ENCODE results near the gene ZMYND8.
"Not testable (repeated sequence)": the region's sequence is repeated elsewhere in the genome, so short reads cannot be mapped to it uniquely, and the experiment has no call there.

Gene ZMYND8

DNA sequence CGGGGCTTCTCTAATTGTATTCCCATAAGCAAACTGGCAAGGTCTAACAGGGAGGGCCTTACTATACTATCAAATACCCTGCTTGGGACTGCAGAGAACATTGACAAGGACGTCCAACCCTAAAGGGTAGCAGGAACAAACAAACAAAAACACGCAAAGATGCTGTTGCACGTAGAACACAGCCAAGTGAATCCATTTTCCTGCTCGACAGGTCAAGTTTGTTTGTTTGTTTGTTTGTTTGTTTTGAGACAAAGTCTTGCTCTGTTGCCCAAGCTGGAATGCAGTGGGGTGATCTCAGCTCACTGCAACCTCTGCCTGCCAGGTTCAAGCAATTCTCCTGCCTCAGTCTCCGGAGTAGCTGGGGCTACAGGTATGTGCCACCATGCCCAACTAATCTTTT is 91.3 kb downstream of the ZMYND8 start:
- DNase-seq (ENCODE audit: low read depth): no peak

DNA sequence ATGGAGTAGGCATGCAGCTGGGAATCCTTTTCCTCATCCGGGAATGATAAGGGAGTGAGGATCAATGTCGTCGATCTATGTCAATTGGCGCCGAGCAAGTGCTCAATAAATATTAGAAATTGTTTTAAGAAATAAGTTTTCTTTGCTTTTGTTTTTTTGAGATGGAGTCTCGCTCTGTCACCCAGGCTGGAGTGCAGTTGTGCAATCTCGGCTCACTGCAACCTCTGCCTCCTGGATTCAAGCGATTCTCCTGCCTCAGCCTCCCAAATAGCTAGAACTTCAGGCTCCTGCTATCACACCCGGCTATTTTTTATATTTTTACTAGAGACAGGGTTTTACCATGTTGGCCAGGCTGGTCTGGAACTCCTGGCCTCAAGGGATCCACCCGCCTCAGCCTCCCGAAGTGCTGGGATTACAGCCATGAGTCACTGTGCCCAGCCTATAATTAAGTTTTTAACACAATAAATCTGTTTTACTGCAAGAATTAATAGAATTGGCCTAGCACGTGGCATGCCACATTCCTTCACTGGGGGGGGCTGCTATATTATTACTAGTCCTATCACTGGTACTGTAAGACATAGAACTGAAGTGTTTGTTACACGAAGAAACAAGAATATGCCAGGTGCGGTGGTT is 92.2 kb downstream of the ZMYND8 start:
- not testable (repeated sequence) for DNase-seq (ENCODE audit: low read depth)

DNA sequence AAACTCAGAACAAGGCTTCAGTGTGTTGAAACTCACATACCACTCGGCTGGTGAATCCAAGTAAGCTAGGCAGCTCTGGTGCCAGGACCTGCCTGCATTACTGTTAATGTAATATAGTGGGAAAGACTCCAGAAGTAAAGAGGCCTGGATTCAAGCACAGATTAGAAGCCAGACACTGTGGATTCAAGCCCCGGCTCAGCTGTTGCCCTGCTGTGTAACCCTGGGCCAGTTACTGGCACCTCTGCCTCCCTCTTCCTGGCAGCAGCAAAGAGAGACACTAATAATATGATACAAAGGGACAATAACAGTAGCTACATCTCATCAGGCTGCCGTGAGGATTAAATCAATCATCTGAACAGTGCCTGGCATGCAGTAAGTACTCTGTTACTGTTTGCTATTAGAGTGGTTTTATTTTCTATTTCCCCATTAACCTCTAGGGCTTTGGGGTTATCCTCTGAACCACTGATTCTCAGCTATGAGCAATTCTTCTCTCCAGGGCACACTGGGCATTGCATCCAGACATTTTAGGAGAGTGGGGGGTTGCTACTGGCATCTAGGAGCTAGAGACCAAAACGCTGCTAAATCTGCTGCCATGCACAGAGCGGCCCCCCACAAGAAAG is 92.9 kb downstream of the ZMYND8 start:
- DNase-seq (ENCODE audit: low read depth): no peak

DNA sequence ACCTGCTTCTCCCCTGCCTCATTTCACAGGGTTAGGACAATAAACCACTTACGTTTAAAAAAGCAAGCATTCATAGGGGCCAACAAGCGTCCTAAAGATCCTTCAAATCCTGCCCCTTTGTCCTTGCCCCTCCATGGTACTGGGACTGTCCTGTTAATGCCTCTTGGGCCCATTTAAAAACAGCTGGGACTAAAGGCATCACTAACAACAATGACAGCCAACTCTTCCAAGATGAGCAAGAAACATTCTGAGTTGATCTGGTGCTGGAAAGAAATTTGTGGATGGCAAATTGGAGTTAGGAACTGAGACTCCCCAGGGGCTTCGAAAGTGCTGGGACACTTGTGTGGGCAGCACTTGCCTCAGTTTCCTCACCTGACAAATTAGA is 93.4 kb downstream of the ZMYND8 start:
- no peak for DNase-seq (ENCODE audit: low read depth)

DNA sequence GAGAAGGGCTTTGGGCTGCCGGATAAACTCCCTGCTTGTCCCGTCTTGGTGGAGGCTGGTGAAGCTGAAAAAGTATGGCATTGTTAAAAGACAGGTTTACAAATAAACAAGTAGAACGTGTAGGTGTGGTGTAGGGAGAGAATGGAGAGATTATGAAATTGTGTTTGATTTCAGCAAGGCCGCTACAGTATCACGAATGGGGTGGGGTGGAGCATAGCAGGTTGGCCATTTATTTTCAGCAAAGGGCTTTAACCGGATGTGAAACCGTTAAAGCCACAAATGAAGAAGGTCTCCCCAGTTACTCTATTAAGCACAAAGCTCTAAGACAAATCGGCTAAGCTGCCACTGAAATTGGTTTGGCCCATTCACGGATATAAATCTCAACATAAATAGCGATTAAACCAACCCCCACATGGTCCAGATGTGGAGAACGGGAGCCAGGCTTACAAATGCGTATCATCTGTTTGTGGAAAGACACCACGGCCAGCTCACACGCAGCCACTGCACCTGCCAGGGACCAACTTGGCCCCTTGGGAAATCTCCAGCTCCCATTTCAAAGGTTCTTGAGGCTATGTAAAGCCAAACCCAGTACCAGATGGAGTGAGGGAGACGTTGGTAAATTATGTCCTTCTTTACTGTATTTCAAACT is 94.0 kb downstream of the ZMYND8 start:
- DNase-seq (ENCODE audit: low read depth): no peak

DNA sequence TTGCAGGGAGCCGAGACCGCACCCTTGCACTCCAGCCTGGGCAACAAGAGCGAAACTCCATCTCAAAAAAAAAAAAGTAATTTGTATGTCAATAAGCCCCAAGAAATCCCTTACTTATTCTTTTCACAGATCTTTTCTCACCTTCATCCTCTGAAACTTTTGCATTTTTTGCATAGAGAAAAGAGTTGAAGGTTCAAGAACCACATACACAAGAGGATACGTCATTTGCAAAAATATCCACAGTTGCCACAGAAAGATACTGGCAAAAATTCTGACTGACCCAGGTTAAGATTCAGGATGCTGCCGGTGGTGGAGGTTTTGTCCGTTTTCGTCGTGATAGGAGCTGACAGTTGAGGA is 94.5 kb downstream of the ZMYND8 start:
- DNase-seq (ENCODE audit: low read depth): no peak

DNA sequence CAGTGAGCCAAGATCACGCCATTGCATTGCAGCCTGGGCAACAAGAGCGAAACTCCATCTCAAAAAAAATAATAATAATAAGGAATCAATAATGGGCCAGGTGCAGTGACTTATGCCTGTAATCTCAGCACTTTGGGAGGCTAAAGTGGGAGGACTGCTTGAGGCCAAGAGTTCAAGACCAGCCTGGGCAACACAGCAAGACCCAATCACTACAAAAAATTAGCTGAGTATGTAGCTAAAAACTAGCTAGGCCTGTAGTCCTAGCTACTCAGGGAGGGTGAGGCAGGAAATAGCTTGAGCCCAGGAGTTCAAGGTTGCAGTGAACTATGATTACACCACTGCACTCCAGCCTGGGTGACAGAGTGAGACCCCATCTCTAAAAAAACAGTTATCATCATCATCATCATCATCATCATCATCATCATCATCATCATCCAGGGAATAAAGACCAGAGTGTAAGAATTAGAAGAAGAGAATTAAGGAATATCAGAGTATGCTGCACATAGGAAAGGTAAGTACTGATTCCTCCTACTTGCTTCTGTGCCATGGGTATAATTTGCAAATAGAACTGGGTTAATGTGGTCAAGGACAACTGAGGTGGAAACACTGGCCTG is 95.2 kb downstream of the ZMYND8 start:
- DNase-seq (ENCODE audit: low read depth): not testable (repeated sequence)

DNA sequence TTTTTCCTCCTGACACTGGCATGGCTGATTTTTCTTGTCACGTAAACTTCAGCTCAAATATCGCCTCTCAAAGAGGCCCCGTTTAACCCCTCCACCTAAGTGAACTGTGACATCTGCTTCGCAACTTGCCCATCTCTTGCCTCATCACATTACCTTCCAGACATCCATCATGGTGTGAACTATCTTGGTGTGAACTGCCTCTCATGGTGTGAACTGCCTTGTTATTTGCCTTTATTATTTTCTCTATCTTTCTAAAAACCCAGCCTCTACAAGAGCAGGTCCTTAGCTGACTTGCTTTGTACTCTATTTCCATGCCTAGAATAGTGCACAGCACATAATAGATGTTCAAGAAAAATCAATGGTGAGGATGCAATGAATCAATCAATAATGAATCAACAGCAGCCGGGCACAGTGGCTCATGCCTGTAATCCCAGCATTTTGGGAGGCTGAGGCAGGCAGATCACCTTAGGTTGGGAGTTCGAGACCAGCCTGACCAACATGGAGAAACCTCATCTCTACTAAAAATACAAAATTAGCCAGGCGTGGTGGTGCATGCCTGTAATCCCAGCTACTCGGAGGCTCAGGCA is 95.9 kb downstream of the ZMYND8 start:
- DNase-seq (ENCODE audit: low read depth): not testable (repeated sequence)

DNA sequence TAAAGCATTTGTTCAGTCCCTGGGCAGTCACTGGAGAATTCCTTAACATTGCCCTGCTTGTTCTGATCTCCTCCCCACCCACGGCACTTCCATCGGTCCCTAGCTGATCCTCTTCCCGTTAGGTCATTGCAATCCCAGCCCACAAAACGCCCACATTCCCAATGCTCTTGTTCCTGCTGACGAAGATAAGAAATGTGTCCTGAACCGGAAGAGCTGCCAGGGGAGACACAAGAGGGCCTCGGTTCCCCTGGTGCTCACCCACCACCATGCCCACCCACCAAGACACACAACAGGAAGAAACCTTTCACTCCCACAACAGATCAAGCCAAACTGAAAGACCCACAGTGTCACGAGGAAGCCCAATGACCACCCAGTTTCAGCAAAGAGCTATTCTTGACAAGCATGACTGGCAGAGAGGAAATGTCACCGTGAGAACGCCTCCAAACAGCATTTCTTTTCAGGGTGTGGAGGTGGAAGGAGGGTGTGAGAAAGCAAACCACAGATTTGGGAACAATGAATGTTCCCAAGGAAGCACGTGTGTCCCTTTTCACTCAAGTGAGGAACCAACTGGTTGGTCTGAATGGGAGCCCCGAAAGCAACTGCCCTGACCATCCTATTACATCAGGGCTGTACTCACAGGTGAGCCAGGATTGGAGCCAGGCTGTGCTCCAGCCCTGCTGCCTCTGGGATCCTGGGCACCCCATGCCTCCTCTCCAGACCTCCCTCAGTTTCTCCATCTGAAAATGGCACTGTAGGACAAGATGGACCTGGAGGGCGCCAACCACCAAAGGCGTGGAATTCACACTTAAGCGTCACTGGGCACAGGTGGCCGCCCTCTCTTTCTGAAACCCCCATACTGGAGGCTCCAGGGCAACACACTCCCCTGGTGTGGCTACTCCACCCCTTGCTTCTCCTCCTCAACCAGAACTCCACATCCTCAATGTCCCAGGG is 97.5 kb downstream of the ZMYND8 start:
- no peak for DNase-seq (ENCODE audit: low read depth)

DNA sequence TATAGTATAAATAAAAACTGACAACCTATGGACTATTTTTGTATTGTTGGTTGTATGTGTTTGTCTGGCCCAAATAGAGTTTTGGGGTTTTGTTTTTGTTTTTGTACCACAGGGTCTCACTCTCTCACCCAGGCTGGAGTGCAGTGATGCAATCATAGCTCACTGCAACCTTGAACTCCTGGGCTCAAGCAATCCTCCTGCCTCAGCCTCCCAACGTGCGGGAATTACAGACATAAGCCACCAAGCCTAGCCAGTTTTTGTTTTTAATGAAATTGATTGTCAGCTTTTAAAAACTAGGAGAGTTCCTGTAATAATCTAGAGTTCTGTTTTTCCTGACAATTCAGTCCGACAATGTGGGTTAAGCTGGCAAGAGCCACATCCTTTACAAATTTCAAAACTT is 98.7 kb downstream of the ZMYND8 start:
- no peak for DNase-seq (ENCODE audit: low read depth)

DNA sequence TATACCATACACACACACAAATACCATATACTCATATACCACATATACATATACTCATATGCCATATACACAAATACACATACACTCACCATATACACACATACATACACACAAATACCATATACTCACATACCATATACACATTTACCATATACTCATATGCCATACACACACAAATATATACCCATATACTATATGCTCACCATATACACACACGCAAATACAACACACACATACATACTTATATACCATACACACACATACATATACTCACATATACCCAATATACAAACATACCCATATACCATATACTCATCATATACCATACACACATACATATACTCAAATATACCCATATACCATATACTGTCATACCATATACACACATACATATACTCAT is 99.2 kb downstream of the ZMYND8 start:
- no peak for DNase-seq (ENCODE audit: low read depth)

DNA sequence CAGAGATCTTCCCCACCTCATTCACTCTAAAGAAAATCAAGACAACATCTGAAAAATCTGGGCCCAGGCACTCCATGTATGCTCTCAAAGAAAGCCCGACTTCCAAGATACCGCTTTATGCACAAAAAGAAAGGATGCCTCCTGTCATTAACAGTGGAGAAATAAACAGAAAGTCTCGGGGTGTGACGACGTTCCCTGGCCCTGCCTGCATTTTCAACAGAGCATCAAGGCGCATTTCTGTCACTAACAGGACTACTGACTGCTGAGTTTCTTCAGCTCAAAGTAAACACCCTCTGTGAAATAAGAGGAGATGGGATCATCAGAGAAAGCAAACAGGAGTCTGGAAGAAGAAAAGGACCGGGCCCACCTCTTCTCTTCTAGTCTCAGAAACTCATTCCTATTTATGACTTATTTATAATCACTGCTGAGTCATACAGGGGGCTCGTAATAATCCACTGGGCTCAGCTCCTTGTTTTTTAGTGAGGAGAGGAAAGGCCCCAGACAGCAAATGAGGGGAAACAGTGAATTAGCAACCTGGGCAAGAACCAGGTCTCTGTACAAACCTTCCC is 99.7 kb downstream of the ZMYND8 start:
- DNase-seq (ENCODE audit: low read depth): no peak

DNA sequence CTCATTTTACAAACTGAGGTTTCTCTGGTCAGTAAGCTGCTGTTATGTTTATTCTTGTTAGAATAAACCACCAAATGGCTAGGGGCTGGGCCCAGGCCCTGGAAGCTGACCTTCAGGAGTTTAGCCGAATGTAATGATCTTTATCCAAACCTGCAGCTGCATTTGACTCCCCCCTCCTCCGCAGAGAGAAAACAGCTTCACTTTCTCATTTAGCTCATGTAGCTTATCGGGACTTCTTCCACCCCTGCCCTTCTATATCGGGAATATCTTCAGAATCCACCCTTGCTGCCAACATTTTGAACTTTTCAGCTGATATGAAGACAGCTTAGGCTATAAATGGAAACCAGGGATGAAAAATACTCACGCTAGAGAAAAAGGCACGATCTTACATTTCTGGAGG is 102.6 kb downstream of the ZMYND8 start:
- DNase-seq (ENCODE audit: low read depth): no peak

DNA sequence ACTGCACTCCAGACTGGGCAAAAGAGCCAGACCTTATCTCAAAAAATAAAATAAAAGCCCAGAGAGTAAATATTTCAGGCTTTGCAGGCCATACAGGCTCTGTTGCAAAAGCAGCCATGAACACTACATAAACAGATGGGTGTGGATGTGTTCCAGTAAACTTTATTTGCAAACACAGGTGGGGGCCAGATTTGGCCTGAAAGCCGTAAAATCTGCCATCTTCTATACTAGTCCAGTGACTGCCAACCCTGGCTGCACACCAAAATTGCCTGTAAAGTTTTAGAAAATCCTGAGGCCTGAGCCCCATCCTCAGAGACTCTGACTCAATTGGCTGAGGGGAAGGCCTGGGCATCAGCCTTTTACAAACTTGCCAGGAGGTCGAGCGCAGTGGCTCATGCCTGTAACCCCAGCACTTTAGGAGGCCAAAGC is 103.6 kb downstream of the ZMYND8 start:
- DNase-seq (ENCODE audit: low read depth): no peak

DNA sequence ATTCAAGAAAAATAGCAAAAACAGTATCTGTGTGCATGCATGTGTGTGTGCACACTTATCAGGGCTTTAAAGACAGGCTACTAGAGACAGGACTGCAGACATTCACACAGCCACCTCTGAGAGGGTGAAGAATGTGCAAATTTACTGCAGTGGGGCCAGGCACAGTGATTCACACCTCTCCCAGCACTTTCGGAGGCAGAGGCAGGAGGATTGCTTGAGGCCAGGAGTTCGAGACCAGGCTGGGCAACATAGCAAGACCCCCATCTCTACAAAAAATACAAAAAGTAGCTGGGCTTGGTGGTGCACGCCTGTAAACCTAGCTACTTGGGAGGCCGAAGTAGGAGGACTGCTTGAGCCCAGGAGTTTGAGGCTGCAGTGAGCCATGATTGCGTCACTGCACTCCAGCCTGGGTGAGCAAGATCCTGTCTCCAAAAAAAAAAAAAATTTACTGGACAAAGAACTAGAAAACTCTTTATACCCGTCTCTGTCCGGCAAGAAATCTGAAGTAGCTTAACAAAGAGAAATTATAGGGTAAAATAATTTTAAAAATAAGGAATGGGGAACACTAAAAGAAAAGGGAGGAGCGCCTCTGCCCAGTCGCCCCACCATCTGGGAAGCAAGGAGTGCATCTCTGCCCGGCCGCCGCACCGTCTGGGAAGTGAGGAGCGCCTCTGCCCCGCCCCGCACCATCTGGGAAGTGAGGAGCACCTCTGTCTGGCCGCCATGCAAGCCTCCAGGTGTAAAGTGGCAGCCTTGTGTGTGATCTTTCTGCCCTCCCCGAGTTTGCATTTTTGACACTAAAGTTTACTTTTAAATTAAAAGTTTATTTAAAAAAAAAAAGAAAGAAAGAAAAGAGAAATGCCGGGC is 105.1 kb downstream of the ZMYND8 start:
- DNase-seq (ENCODE audit: low read depth): no peak

DNA sequence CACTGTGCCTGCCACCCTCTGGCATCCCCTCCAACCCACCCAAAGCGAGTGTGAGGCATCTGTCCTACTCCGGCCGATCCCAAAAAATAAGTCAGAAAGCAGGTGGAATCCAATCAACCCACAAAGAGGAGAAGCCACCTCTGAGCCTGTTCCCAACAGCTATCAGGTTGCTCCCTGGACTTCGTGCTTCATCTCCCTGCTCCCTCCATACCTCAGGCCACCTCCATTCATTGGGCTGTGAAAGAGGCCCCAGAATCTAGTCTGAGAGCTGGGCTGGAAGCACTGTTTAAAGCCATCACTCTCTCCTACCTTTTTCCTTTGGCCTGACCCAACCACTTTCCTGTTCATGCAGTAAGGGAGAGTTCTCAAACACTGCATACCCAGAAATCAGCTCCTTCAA is 106.1 kb downstream of the ZMYND8 start:
- no peak for DNase-seq (ENCODE audit: low read depth)

DNA sequence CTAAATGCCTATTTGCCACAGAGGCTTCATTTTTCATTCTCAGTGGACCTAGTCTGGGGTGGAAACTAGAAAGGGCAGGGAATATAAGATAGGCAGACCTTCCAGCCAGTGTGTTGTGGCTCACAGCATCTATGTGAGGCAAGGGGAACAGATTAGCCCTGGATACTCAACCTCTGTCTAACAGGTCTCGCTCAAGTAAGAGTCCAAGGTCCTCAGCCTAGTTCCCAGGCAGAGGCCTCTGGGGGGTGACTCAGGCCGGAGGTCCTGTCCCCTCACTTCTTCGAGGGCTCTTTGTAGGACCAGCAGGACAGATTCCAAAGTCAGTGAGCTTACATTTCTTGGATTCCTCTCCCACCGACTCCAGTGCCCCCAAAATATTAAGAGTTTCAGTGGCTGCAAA is 106.6 kb downstream of the ZMYND8 start:
- DNase-seq (ENCODE audit: low read depth): no peak

DNA sequence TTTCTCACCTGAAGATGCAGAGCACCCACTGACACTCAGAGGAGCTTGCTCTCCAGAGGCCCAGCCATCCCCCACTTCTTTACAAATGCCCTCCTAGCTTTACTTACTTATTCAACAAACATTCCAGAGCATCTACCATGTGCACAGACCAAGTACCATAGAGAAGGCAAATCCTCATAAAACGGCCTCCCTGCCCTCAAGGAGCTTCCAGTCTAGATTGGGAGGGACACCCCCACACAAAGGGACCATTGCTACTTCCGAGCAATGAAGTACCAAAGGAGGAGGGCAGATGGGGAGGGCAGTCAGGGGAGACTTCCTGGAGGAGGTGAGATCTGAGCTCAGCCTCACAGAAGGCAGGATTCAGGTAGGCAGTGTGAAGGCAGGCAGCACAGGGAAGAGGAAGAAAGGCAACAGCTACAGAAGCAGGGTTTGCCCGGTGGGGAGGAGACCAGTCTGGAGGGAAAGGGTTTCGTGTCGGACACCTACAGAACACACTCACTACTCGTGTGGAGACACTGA is 108.0 kb downstream of the ZMYND8 start:
- no peak for DNase-seq (ENCODE audit: low read depth)

DNA sequence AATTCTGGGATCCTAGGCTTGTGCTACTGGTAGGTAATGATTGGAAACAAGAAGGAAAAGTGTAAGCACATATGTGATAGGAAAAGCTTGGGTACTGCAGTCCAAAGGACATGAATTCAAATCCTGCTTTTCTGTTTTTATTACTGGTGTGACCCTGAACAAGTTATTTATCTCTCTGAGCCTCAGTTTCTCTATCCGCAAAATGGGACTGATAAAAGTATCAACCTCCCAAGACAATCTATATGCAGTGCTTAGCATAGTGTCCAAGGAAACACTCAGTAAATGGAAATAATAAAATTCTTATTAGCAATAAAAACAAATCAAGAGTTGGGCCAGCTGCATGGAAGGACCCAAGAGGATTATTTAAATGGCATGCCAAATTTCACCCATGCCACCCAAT is 108.5 kb downstream of the ZMYND8 start:
- DNase-seq (ENCODE audit: low read depth): no peak

DNA sequence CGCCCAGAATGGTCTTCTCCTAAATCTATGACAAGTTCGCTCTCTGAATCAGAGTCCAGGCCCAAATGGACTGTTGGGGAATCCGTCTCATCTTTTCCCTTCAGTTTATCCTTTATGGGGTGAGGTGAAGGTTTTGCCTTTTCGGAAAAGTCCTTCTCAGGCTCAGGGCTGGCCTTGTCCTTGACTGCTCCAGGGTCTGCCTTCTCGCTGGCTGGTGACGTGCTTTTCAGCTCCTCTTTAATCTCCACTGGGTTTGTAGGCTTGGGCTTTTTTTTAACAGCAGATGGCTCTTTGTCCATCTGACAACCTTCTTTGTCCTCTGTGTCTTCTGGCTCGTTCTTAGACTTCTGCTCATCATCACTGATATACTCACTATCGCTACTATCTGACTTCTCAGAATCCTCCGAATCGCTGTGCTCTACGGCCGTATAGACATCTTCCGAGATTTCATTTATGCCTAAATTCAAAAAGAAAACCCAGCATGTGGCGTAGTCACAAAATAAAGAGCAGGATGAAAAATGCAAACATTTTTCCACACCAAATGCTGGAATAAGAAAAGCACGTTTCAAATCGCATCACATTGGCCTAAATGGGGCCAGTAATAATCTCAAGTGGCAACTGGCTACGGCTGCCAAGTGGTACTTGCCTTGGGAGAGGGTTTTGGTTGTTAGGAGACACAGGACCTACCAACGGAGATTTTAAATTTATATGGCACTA is 110.3 kb downstream of the ZMYND8 start:
- DNase-seq (ENCODE audit: low read depth): no peak

Measured in non-pigmented ciliary epithelial cell (primary cell).